Glutamatergic neuron (in vitro differentiated cells): ENCODE results near the gene FOXL1. TPM values are rescaled to one million over a fixed set of nuclear protein-coding genes. Genes with fewer than 3 reads are reported as not detected.

ENCODE experiments used
- DNase-seq: peaks from one replicate; pipeline ENCODE4 v3.0.0; 2022
- H3K27ac Mint-ChIP-seq: one replicate; pipeline ENCODE4 v1.8.0; 2020; ENCODE audit warnings: mild to moderate bottlenecking, mixed read lengths, inconsistent platforms; ENCODE audit not compliant: unreplicated experiment
- H3K27me3 Mint-ChIP-seq: one replicate; pipeline ENCODE4 v1.8.0; 2020; ENCODE audit warnings: mild to moderate bottlenecking, moderate library complexity, mixed read lengths, inconsistent platforms; ENCODE audit not compliant: unreplicated experiment
- H3K36me3 Mint-ChIP-seq: one replicate; pipeline ENCODE4 v1.8.0; 2020; ENCODE audit warnings: mild to moderate bottlenecking, mixed read lengths, inconsistent platforms; ENCODE audit not compliant: unreplicated experiment
- H3K4me1 Mint-ChIP-seq: one replicate; pipeline ENCODE4 v1.8.0; 2020; ENCODE audit warnings: mild to moderate bottlenecking, low read depth, mixed read lengths, inconsistent platforms; ENCODE audit not compliant: unreplicated experiment
- H3K4me3 Mint-ChIP-seq: one replicate; pipeline ENCODE4 v1.8.0; 2020; ENCODE audit warnings: mild to moderate bottlenecking, mixed read lengths, inconsistent platforms; ENCODE audit not compliant: unreplicated experiment
- H3K9me3 Mint-ChIP-seq: one replicate; pipeline ENCODE4 v1.8.0; 2020; ENCODE audit warnings: mild to moderate bottlenecking, moderate library complexity, mixed read lengths, inconsistent platforms; ENCODE audit not compliant: unreplicated experiment
- CTCF ChIP-seq: fragments of 200-600 bp; sonication (generic); IDR thresholded peaks from one replicate; pipeline ENCODE4 v1.5.0; 2021; ENCODE audit not compliant: partially characterized antibody, unreplicated experiment
- total RNA-seq: library from RNA; stranded (reverse); fragmentation: NEBNext Ultra II Directional; extraction: Animal tissue kit (Norgen Biotek cat#: 25700); gene quantifications from one replicate; pipeline ENCODE4 v1.2.1, GENCODE V29; 2021; ENCODE audit not compliant: unreplicated experiment

The FOXL1 gene
- total RNA-seq, 1 donor from 2014 or later, result not detected

- no peak for DNase-seq
- Mint-ChIP-seq H3K27ac (no peak overlapping the region), H3K36me3 (no peaks in the 10 kb centered on the region), H3K9me3 (peaks cover 6% of the 10 kb centered on the region), H3K4me1 (peaks cover 7% of the 10 kb centered on the region), H3K4me3 (no peak overlapping the region), H3K27me3 (peaks cover 17% of the 10 kb centered on the region)
- no peak for TF ChIP-seq CTCF
Measured at GRCh38 chr16:86565181-86565631, 13.1 kb upstream of the FOXL1 start.

- no peak for TF ChIP-seq CTCF
- no peaks in the 10 kb centered on the region for H3K36me3 Mint-ChIP-seq
- no peak overlapping the region for H3K4me3 Mint-ChIP-seq
- peaks cover 7% of the 10 kb centered on the region for H3K4me1 Mint-ChIP-seq
- H3K9me3 Mint-ChIP-seq, result peaks cover 6% of the 10 kb centered on the region
- DNase-seq, result no peak
- no peak overlapping the region for H3K27ac Mint-ChIP-seq
- peaks cover 21% of the 10 kb centered on the region for H3K27me3 Mint-ChIP-seq
Measured at GRCh38 chr16:86565644-86566511, 12.5 kb upstream of the FOXL1 start.

- no peak within 1 kb of the TSS for H3K27ac Mint-ChIP-seq
- peaks cover 26% of the 10 kb centered on the region for H3K27me3 Mint-ChIP-seq
- H3K4me3 Mint-ChIP-seq, result no peak within 1 kb of the TSS
- no peaks in the 10 kb centered on the region for H3K36me3 Mint-ChIP-seq
- peak; percentile 71 for DNase-seq
- H3K4me1 Mint-ChIP-seq, result peaks cover 7% of the 10 kb centered on the region
- H3K9me3 Mint-ChIP-seq, result peaks cover 6% of the 10 kb centered on the region
- no peak for TF ChIP-seq CTCF
Measured at GRCh38 chr16:86566601-86566965, 11.8 kb upstream of the FOXL1 start, which contains the start of gene FOXC2. Gene FOXC2 (plus strand): TSS chr16:86566829. CDS start chr16:86567336, 507 bp downstream.

- peaks cover 7% of the 10 kb centered on the region for H3K4me1 Mint-ChIP-seq
Measured at GRCh38 chr16:86566966-86567700, 11.2 kb upstream of the FOXL1 start.

More at GRCh38 chr16:86566966-86567700, 11.2 kb upstream of the FOXL1 start:
- no peak overlapping the region for H3K27ac Mint-ChIP-seq
- H3K27me3 Mint-ChIP-seq, result peaks cover 29% of the 10 kb centered on the region
- H3K36me3 Mint-ChIP-seq, result no peaks in the 10 kb centered on the region
- TF ChIP-seq CTCF, result no peak
- H3K4me3 Mint-ChIP-seq, result no peak overlapping the region
- DNase-seq, result peak; percentile 26
- peaks cover 6% of the 10 kb centered on the region for H3K9me3 Mint-ChIP-seq
